ENCODE data around the gene SERPINH1.

DNA sequence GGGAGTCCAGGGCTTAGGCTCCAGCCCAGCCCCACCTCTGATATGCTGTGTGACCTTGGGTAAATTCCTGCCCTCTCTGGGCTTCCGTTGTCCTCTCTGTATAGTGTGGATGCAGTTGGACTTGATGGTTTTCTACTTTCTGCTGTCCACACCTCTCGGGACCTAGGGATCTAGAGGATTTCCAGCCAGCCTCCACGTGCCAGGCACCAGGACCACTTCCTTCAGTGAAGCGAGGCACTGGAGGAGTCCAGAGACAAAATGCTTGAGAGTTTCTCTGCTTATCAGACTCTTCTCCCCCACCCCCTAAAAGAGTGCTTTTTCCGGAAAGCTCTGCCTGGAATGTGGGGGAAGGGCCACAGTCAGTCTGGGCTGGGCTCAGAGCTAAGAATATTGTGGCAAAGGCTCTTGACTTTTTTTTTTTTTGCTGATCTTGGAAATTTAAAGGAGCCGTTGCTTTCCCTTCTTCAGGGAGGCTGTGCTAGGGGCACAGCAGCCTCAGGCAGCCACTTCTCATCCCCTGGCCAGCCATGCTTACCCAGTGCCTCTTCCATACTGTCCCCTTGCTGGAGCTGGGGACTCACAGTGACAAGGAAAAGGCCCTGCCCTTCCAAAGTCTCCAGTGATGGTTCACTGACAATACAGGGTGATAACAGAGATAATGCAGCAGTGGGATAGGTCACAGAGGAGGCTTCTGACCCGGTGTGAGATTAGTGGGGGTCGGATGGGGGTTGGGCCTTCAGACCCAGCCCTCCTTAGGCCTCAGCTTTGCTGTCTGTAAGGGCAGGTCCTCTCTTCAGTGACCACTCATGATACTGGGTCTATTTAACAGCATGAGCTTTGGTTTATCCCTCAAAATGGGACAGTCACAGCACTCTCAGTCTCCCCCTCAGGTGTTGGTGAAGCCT, 2.9 kb upstream of the SERPINH1 start:
- TF ChIP-seq YY1 (IDR thresholded peaks at IDR 0.05; ENCODE audit: insufficient read depth, insufficient read length) (no peak), SUZ12 (IDR thresholded peaks at IDR 0.05; ENCODE audit: extremely low read depth, insufficient read depth, insufficient read length) (no peak), ZNF274 (IDR thresholded peaks at IDR 0.05; ENCODE audit: low read depth, low read length) (no peak)
